ENCODE data around the gene PSMC4.

Gene PSMC4

DNA sequence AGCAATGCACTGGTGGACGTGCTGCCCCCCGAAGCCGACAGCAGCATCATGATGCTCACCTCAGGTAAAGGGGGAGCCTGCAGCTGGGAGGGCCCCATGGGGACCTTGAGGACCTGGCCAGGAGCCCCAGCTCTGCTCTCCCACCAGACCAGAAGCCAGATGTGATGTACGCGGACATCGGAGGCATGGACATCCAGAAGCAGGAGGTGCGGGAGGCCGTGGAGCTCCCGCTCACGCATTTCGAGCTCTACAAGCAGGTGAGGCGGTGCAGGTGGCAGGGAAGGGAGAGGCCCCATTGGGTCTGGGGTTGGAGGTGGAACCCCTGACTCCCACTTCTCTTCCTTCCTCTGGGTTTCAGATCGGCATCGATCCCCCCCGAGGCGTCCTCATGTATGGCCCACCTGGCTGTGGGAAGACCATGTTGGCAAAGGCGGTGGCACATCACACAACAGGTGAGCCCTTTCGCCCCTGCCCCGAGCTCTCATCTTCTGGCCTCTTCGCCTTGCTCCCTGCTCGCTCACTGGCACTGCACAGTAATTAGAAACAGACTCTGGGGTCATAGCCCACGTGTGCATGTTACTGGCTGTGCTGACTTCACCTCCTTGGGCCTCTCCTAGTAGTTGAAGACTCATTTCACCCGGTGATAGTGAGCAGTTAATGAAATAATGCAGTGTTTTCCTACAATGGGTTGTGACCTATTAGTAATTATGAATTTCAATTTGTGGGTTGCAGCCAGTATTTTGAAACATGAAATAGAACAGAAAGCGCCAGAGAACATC lies 3.6 kb downstream of the PSMC4 start:
- H3K4me3 ChIP-seq = no peak overlapping the region
- no peak overlapping the region for H3K27ac ChIP-seq

DNA sequence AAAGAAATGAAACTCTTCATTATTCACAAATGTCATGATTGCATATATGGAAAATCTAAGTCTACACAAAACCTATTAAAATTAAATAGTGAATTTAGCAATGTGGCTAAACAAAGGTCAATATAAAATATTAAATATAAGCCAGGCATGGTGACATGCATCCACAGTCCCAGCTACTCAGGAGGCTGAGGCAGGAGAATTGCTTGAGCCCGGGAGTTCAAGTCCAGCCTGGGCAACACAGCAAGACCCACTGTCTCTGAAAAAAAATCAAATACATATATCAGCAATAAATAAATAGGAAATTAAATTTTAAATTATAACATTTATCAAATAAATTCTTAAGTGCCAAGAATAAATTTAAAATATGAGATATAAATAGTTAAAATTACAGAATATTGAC lies 11.9 kb downstream of the PSMC4 start:
- Histone ChIP-seq H3K4me3 (no peak overlapping the region), H3K27ac (no peak overlapping the region)

- no peak overlapping the region for H3K27ac ChIP-seq
- no peak overlapping the region for H3K4me3 ChIP-seq
Observed at GRCh38 chr19:39983695-39984300, 12.8 kb downstream of the PSMC4 start.

GRCh38 chr19:39986643-39987042 lies 15.7 kb downstream of the PSMC4 start:
- no peak overlapping the region for H3K4me3 ChIP-seq
- no peak overlapping the region for H3K27ac ChIP-seq

DNA sequence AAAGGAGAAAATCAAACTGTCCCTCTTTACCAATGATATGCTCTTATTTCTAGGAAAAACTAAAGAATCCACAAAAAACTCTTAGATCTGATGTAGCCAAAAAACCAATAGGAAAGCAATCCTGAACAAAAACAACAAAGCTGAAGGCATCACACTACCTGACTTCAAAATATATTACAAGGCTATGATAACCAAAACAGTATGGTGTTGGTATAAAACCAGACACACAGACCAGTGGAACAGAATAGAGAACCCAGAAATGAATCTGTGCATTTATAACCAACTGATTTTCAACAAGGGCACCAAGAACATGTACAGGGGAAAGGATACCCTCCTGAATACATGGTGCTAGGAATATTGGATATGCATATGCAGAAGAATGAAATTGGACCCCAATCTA lies 16.2 kb downstream of the PSMC4 start:
- H3K27ac ChIP-seq = no peak overlapping the region
- H3K4me3 ChIP-seq = no peak overlapping the region

- H3K27ac ChIP-seq = no peak overlapping the region
- no peak overlapping the region for H3K4me3 ChIP-seq
Observed at GRCh38 chr19:39987596-39987995, 16.6 kb downstream of the PSMC4 start.

DNA sequence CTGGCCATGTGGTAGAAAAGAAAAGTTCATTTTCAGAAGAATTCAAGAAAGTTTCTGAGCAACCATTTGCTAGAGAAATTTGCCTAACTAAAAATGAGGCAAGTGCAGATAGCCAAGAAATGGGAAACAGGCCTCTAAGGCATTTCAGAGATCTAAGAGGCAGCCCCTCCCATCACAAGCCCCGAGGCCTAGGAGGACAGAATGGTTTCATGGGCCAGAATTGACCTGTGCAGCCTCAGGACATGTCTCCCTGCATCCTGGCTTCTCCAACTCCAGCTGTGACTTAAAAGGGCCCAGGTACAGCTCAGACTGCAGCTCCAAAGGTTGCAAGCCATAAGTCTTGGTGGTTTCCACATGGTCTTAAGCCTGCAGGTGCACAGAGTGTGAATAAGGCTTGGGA lies 22.6 kb downstream of the PSMC4 start:
- H3K4me3 ChIP-seq = no peak overlapping the region

DNA sequence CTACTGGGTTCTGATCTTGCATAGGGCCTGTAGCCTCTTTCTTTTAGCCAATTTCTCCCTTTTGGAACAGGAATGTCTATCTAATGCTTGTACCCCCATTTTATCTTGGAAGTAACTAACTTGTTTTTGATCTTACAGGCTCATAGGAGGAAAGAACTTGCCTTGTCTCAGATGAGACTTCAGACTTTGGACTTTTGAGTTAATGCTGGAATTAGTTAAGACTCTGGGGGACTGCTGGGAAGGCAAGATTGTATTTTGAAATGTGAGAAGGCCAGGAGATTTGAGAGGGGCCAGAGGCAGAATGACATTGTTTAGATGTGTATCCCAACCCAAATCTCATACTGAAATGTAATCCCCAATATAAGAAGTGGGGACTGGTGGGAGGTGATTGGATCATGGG lies 23.4 kb downstream of the PSMC4 start:
- H3K27ac ChIP-seq = no peak overlapping the region

More for the DNA sequence above, 22.6 kb downstream of the PSMC4 start:
- no peak overlapping the region for H3K27ac ChIP-seq

GRCh38 chr19:39995794-39996193 lies 24.8 kb downstream of the PSMC4 start:
- Histone ChIP-seq H3K4me3 (peak overlapping the region in 4 of 7 experiments; percentile 51 to 76 (median 60)), H3K27ac (peak overlapping the region in 1 of 21 experiments; percentile 90)

More for the DNA sequence above, 23.4 kb downstream of the PSMC4 start:
- no peak overlapping the region for H3K4me3 ChIP-seq

DNA sequence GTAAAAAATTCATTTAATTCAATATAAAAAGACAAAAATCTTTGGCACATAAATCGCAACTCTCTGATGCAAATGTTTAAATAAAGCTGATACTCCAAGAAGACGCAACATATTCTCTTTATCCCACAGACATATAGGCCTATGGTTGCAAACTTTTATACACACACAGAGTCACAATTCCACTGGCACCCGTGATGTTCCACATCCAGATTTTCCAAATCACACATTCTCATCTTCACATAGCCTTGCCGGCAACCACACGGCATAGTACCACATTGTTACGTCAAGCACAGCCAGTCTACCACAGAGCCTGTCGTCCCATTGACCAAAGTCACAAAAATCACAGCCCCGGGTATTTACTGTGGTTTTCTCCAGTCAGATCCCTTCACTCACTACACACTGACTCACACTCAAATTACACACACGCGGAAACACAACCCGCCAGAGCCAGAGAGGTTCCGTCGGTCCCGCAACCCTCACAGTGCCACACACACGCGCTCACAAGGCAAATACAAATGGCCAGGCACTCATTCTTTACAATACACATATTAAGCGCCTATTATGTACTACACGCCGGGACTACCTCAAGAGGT lies 25.3 kb downstream of the PSMC4 start:
- Histone ChIP-seq H3K4me3 (peak overlapping the region; percentile 49 to 76 (median 56)), H3K27ac (peak overlapping the region in 20 of 21 experiments; percentile 46 to 95 (median 88))

DNA sequence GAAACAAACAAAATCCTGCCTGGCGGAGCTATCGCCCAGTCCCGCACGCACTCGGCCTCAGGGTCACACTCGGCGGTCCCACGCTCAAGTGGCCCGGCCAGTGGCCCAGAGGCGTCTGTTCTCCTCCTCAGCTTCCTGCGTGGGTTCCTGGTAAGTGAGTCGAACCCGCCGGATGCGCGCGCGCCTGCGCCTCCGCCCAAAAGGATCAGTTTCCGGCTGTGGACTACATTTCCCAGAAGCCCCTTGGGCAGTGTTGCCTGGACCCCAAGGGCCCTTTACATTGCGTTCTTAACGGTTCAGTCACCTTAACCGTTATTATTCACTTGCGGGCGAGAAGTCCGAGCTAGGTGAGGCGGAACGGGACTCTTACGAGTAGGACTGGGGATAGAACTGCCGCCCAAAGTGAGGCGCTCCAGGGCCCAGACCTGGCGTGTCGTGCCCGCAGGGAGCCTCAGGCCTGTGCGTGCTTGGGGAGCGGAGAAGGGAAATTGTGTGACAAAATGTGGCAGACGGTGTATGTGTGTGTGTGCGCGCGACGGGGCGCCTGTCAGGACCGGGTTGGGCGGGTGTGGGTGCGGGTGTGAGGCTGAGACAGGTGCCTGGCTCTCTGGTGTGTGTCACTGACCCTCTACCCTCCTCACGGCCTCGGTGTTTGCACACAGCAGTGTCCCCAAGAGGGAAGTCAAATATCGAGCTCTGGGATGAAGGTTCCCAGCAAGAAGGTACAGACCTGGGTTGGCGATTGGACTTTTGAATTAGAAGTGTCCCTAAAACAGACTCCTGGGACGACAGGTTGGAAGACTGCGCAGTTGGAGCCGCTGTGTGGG lies 26.1 kb downstream of the PSMC4 start, which contains the start of gene ZNF546:
Gene ZNF546, plus strand, starts transcription at position 250 of the 827 bp plus-strand sequence. CDS start 1,267 bp downstream, outside the sequence.
- peak within 1 kb of the TSS; percentile 46 to 95 (median 87) for H3K27ac ChIP-seq
- peak within 1 kb of the TSS; percentile 49 to 76 (median 56) for H3K4me3 ChIP-seq

DNA sequence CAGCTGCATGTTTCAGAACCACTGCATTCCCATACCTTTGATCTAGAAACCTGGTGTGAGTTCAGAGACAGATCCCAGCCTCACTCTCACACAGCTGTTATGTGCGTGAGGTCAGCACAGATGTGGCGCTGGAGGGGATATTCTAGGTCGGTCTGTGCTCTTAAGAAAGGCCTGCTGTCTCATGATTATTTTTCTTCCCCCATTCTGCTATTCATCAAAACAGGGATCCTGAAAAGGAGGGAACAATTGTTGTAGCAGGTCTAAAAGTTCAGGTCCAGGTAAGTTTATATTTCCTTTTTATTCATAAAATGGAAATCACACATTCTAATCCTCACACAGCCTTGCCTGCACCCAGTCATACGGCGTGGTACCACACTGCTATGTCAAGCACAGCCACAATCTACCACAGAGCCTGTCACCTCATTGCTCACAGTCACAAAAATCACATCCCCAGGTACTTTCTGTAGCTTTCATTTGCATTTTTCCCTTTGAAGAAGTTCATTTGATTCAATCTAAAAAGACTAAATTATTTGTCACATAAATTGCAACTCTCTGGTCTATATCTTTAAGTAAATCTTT lies 26.8 kb downstream of the PSMC4 start:
- peak overlapping the region in 18 of 21 experiments; percentile 46 to 95 (median 89) for H3K27ac ChIP-seq
- peak overlapping the region in 6 of 7 experiments; percentile 49 to 76 (median 55) for H3K4me3 ChIP-seq

DNA sequence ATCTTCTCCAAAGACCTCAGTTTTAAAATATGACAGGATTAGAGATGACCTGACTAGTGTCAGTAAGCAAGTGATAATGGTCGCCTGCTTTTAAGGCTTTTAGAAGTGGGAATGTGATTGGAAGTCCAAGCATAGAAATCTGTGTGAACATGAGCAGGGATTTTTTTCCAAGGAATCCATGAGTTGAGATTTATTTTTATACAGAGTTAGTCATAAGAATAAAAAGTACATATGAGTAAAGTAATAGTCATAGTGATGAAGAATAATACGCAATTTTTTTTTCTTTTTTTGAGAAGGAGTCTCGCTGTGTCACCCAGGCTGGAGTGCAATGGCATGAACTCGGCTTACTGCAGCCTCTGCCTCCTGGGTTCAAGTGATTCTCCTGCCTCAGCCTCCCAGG lies 27.5 kb downstream of the PSMC4 start:
- no peak overlapping the region for H3K27ac ChIP-seq
- H3K4me3 ChIP-seq = no peak overlapping the region

DNA sequence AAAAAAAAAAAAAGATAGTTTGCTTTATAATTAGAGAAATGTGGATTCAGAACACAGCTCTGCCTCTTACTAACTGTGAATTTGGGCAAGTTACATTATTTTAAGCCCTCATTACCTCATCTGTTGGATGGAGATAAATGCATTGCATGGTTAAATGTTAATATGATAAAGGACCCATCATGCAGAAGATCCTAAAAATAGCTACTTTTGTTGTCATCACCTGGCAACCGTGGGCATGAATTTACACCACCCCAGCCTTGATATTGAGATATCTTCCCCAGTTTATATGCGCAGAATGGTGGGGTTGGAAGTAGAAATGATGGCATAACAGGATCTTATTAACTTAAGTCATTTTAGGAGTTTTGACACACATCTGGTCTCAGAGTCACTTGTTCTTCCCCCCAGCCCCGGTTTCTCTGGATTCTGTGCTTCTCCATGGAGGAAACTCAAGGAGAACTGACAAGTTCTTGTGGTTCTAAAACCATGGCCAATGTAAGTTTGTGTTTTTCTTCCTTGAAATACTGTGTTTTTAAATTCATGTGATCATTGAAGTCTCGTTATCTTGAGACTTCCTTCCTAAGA lies 34.8 kb downstream of the PSMC4 start:
- no peak overlapping the region for H3K4me3 ChIP-seq
- H3K27ac ChIP-seq = no peak overlapping the region

DNA sequence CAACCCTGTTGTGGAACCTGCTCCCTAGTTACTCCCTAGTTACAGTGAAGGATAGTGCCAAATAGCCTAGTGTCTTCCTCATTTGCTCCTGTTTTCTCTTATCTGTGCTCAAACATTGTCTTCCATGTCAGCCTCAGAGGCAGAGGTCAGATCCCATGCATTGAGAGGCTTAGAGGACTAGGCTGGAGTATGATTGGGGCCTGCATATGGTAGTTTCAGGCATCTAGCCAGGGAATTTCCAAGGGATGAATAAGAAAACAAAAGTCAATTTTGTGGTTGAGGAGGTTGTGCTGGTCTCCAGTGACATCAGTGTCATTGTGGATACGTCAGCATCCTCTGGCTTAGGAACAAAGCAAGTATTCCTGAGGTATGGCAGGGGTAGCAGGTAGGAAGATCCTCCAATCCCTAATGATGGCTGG lies 35.3 kb downstream of the PSMC4 start:
- no peak overlapping the region for H3K4me3 ChIP-seq
- no peak overlapping the region for H3K27ac ChIP-seq

GRCh38 chr19:40009674-40010073 lies 38.7 kb downstream of the PSMC4 start:
- Histone ChIP-seq H3K4me3 (no peak overlapping the region), H3K27ac (no peak overlapping the region)

DNA sequence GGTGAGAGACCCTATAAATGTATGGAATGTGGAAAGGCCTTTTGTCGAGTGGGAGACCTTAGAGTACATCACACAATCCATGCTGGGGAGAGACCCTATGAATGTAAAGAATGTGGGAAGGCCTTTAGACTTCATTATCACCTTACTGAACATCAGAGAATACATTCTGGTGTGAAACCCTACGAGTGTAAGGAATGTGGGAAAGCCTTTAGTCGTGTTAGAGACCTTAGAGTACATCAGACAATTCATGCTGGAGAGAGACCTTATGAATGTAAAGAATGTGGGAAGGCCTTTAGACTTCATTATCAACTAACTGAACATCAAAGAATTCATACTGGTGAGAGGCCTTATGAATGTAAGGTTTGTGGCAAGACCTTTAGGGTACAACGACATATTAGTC lies 43.0 kb downstream of the PSMC4 start:
- H3K27ac ChIP-seq = no peak overlapping the region
- no peak overlapping the region for H3K4me3 ChIP-seq

DNA sequence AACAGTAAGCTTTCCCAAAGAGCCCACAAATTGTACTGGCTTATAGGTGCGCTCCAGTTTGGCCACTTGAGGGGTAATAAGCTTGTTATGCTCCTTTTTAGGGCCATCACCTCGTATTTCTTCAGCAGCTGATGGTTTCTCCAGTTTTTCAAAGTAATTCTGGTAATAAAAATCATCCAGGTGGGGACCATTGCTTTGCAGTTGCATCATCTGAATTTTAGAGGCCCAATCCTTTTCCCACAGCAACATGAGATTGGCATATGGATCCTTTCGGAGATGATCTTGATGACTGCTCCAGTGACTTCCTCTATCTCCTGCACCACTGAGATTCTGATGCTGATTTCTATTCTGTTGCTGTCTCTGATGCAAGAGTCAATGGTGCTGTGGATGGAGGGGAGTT lies 53.0 kb downstream of the PSMC4 start:
- H3K27ac ChIP-seq = no peak overlapping the region
- H3K4me3 ChIP-seq = no peak overlapping the region

DNA sequence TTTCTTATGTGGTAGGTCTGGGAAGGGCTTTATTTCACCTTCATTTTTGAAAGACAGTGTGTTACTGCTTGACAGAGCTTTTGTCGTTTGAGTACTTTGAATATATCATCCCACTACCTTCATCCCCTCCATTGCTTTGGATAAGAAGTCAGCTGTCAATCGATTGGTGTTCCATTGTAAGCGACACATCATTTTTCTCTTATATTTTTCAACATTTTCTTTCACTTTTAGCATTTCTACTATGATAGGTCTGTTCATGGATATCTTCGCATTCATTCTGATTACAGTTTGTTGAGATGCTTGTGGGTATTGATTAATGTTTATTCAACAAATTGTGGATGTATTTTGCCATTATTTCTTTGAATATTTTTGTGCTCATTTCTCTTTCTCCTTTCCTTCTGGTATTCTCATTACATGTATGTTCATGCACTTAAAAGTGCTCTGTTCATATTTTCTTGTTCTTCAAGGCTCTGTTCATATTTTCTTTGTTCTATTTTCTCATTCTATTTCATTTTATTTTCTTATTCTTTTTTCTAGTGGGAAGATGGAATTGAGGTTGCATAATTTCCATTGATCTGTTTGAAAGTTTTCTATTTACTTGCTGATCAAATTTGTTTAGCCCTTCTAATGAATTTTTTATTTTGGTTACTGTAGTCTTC lies 55.1 kb downstream of the PSMC4 start:
- no peak overlapping the region for H3K27ac ChIP-seq
- no peak overlapping the region for H3K4me3 ChIP-seq
